ENCODE measurements around the gene LCE7A.

- TF ChIP-seq TAF1 (IDR thresholded peaks at IDR 0.05; ENCODE audit: borderline replicate concordance, insufficient read depth, low read length), result no peak
- no peak for TF ChIP-seq SIN3A (IDR thresholded peaks at IDR 0.05; ENCODE audit: borderline replicate concordance, insufficient read depth, low read length)
- TF ChIP-seq REST (IDR thresholded peaks at IDR 0.05; ENCODE audit: insufficient read depth in 1 of 2, low read depth in 2 of 2, low read length in 2 of 2), result no peak
Measured at GRCh38 chr1:152864443-152864842, 4.6 kb downstream of the LCE7A start.
